ENCODE measurements around the gene SYF2. TPM values are rescaled to one million over a fixed set of nuclear protein-coding genes. Genes with fewer than 3 reads are reported as not detected.

Gene SYF2
- total and polyA plus RNA-seq, 2 experiments from 2014 or later, result 34.2 to 66.3 TPM

DNA sequence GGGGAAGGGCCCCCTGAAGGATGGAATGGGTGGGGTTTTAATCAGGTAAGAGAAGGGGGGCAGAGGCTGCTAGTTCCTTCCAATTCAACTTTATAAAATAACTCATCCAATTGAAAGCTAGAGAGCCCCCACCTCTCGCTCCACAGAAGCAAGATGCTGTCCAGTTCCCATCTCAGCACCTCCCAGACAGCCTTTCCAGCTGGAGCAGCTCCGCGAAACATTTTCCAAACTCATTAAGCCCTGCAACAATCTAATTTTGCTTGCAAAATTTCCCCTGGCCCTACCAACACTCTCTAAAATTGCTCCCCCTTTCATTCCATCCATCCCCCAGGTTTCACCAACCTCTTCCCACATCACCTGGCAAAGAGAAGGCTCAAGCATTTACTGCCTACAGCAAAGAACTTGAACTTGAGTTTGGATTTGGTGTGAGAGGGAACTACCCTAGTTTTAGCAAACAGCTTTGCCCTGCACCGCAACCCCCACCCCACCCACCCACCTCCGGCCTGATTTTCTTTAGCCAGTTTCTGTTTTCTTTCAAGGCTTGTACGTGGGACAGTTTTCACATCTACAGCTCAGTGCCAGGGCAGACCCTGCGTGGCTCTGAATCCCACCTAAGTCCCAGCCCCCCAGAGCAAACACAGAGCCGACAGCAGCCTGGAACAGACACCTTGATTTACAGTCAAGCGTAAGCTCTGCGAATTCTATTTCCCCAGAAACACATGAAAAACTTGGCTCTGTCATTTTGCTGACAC is 46.7 kb downstream of the SYF2 start:
- H3K36me3 ChIP-seq (replicated peaks; ENCODE audit: insufficient read depth, low read depth), result no peaks in the 10 kb centered on the region
- no peak overlapping the region for H3K27ac ChIP-seq
- H3K4me1 ChIP-seq (ENCODE audit: insufficient read depth), result no peaks in the 10 kb centered on the region
- no peaks in the 10 kb centered on the region for H3K79me2 ChIP-seq
- 59% methylated on average over 10 of the region's 10 CpGs for WGBS (ENCODE audit: low lambda C conversion rate, missing lambda C conversion rate)
- H3K27me3 ChIP-seq, result no peaks in the 10 kb centered on the region
- DNase-seq (ENCODE audit: low spot score), result no peak
- peak overlapping the region; percentile 36 for H3K4me2 ChIP-seq
- H3K4me3 ChIP-seq, result no peak overlapping the region
- no peak for TF ChIP-seq EZH2phosphoT487 (IDR thresholded peaks at IDR 0.05; ENCODE audit: low read depth, severe bottlenecking, unreplicated experiment)
- TF ChIP-seq CTCF (IDR thresholded peaks at IDR 0.05; ENCODE audit: poor library complexity), result no peak
- no peak for TF ChIP-seq EZH2 (IDR thresholded peaks at IDR 0.05; ENCODE audit: borderline replicate concordance)
- H2AFZ ChIP-seq, result no peak overlapping the region
- H3K9me2 ChIP-seq (replicated peaks; ENCODE audit: insufficient read depth), result no peaks in the 10 kb centered on the region
- no peaks in the 10 kb centered on the region for H4K20me1 ChIP-seq (ENCODE audit: insufficient read depth, poor library complexity, severe bottlenecking)
- H3K9me3 ChIP-seq (ENCODE audit: low read depth), result no peaks in the 10 kb centered on the region

DNA sequence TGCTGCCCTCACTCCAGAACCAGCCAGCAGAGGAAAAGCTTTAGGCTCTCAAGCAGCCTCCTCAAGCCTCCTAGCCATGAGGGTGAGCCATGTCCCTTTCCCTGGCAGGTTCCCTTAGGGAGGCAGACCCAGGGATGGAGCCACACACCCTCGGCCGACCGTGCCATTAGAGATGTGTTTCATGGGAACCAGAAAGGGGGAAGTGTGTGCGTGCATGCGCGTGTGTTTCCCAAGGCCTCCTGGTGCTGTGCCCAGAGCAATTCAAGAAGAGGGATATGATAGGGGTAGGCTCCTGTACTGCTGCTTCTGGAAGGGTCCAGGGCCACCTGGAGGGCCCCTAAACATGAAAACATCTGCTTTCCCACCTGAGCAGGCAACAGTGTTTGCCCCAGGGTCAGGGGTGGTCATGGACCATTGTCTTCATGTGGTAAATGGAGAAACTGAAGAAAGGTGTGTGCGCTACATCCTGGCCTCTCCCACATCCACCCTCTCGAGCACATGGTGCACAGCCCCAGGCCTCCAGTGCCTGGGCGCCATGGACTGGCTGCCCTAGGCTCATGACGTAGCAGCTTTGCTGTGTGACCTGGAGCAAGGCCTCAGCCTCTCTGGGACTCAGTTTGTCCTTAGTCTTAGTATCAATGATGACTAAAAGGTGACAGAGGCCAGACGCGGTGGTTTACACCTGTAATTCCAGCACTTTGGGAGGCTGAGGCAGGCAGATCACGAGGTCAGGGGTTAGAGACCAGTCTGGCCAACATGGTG is 48.1 kb downstream of the SYF2 start:
- no peaks in the 10 kb centered on the region for H3K9me3 ChIP-seq (ENCODE audit: low read depth)
- no peak overlapping the region for H3K27ac ChIP-seq
- H3K4me2 ChIP-seq, result no peak overlapping the region
- WGBS (ENCODE audit: low lambda C conversion rate, missing lambda C conversion rate), result 89% methylated on average over 13 of the region's 13 CpGs
- no peaks in the 10 kb centered on the region for H3K36me3 ChIP-seq (replicated peaks; ENCODE audit: insufficient read depth, low read depth)
- no peak for TF ChIP-seq EZH2 (IDR thresholded peaks at IDR 0.05; ENCODE audit: borderline replicate concordance)
- no peak for TF ChIP-seq CTCF (IDR thresholded peaks at IDR 0.05; ENCODE audit: poor library complexity)
- TF ChIP-seq EZH2phosphoT487 (IDR thresholded peaks at IDR 0.05; ENCODE audit: low read depth, severe bottlenecking, unreplicated experiment), result no peak
- no peaks in the 10 kb centered on the region for H3K9me2 ChIP-seq (replicated peaks; ENCODE audit: insufficient read depth)
- no peak overlapping the region for H2AFZ ChIP-seq
- DNase-seq (ENCODE audit: low spot score), result no peak
- H3K79me2 ChIP-seq, result no peaks in the 10 kb centered on the region
- H3K4me1 ChIP-seq (ENCODE audit: insufficient read depth), result no peaks in the 10 kb centered on the region
- H4K20me1 ChIP-seq (ENCODE audit: insufficient read depth, poor library complexity, severe bottlenecking), result no peaks in the 10 kb centered on the region
- H3K27me3 ChIP-seq, result no peaks in the 10 kb centered on the region
- no peak overlapping the region for H3K4me3 ChIP-seq

DNA sequence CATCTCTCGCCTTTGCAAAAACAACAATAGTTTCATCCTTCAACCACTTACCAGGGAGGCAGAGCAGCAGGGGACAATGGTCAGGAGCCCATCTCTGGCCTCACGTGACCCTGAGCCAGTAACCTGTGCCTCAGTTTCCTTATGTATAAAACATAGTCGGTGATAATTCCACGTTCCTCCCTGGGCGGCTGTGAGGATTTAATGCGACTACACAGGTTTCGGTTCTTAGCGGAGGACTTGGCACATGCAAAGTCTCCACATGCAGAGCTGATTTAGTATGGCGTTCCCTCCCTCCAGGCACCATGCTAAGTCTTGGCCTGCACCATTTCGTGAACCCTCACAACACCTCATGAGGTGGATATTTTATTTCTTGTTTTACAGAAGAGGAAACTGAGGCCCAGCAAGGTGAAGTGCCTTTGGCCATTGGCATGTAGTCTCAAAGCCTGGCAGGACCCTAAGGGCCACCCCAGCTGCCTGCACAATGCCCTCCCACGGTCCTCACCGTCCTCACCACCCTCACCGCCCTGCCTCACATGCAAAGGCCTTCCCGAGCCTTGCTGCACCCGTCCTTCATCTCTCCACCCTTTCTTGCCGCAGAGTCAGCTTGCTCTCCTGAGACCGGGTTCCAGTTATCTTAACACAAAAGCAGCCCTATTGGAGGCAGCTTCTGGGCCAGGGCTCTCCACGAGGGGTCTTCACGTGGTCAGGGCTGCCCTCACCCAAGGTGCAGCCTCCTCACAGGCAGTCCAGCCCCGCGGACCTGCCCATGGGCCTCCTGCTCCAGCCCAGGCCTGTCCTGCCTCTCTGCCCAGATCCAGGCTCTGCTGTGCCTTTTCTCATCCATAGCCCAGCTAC is 48.9 kb downstream of the SYF2 start:
- no peak for DNase-seq (ENCODE audit: low spot score)
- H3K9me2 ChIP-seq (replicated peaks; ENCODE audit: insufficient read depth), result no peaks in the 10 kb centered on the region
- H3K4me3 ChIP-seq, result no peak overlapping the region
- H4K20me1 ChIP-seq (ENCODE audit: insufficient read depth, poor library complexity, severe bottlenecking), result no peaks in the 10 kb centered on the region
- no peaks in the 10 kb centered on the region for H3K9me3 ChIP-seq (ENCODE audit: low read depth)
- 95% methylated on average over 21 of the region's 21 CpGs for WGBS (ENCODE audit: low lambda C conversion rate, missing lambda C conversion rate)
- H3K4me2 ChIP-seq, result no peak overlapping the region
- H3K4me1 ChIP-seq (ENCODE audit: insufficient read depth), result no peaks in the 10 kb centered on the region
- no peak overlapping the region for H2AFZ ChIP-seq
- no peaks in the 10 kb centered on the region for H3K36me3 ChIP-seq (replicated peaks; ENCODE audit: insufficient read depth, low read depth)
- TF ChIP-seq EZH2 (IDR thresholded peaks at IDR 0.05; ENCODE audit: borderline replicate concordance) (no peak), CTCF (IDR thresholded peaks at IDR 0.05; ENCODE audit: poor library complexity) (no peak), EZH2phosphoT487 (IDR thresholded peaks at IDR 0.05; ENCODE audit: low read depth, severe bottlenecking, unreplicated experiment) (no peak)
- H3K27me3 ChIP-seq, result no peaks in the 10 kb centered on the region
- H3K27ac ChIP-seq, result no peak overlapping the region
- H3K79me2 ChIP-seq, result no peaks in the 10 kb centered on the region
